ENCODE results near the gene AQP6. TPM values are rescaled to one million over a fixed set of nuclear protein-coding genes. Genes with fewer than 3 reads are reported as not detected.

AQP6 gene
- total RNA-seq, 6 experiments from 2014 or later: 0.31 to 0.34 TPM; not detected in 4

DNA sequence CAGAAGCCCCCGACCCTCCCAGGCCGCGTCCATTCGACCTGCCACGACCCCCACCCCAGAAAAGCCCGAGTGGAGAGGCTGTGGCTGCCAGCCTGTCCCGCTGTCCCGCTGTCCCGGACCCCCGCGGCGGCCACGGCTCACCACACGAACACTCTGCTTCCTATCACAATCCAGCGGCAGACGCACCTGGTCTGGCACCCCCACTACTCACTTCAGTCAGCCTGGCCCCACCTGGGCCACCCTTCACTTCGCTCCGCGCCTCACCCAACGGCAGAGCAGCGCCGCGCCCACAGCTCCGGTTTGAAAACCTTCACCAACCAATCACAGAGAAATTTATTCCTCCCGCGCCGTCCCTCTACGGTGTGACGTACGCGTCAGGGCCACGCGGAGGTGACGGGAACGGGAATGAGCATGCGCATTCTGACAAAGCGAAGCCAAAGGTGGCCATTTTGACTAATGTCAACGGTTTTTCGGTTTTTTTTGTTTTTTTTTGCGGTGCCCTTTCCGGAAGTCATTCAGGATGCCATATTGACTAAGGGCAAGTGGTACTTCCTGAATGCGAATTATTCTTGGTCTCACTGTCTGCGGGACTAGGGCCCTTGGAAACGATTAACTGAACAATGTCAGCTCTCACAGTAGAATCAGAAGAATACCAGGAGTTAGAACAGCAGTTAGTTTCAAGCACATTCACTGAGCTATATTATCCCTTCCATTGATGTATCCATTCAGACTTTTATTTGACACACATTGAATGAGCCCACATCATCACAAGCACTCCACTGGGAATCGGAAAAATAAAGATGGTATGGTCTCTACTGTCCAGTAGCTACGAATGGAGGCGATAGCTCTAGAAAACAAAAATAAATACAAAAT is 52.7 kb downstream of the AQP6 start, which contains the start of gene RACGAP1:
Gene RACGAP1 (minus strand): TSS at position 308 of the 873 bp plus-strand sequence. CDS start 8,779 bp downstream, outside the sequence.
- intact Hi-C loops (cut with DNase I): no loop called here
- TF ChIP-seq, protein P1, sequence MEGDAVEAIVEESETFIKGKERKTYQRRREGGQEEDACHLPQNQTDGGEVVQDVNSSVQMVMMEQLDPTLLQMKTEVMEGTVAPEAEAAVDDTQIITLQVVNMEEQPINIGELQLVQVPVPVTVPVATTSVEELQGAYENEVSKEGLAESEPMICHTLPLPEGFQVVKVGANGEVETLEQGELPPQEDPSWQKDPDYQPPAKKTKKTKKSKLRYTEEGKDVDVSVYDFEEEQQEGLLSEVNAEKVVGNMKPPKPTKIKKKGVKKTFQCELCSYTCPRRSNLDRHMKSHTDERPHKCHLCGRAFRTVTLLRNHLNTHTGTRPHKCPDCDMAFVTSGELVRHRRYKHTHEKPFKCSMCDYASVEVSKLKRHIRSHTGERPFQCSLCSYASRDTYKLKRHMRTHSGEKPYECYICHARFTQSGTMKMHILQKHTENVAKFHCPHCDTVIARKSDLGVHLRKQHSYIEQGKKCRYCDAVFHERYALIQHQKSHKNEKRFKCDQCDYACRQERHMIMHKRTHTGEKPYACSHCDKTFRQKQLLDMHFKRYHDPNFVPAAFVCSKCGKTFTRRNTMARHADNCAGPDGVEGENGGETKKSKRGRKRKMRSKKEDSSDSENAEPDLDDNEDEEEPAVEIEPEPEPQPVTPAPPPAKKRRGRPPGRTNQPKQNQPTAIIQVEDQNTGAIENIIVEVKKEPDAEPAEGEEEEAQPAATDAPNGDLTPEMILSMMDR (IDR thresholded peaks at IDR 0.05): no peak
- no peak for TF ChIP-seq POLR2A (IDR thresholded peaks at IDR 0.05)

DNA sequence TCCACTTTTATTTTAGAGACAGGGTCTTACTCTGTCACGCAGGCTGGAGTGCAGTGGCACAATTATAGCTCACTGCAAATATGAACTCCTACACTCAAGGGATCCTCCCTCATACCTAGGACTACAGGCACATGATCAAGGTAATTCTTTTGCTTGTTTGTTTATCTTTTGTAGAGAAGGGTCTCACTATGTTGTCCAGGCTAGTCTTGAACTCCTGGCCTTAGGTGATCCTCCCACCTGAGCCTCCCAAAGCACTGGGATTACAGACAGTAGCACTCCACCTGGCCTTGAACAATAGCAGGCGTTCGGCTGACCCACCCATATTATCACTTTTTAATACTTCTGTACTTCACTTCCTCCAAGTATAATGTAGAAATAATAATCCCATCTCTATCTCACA is 53.9 kb downstream of the AQP6 start:
- TF ChIP-seq POLR2A (IDR thresholded peaks at IDR 0.05): no peak
- TF ChIP-seq, protein P1 (IDR thresholded peaks at IDR 0.05): no peak
- WGBS (ENCODE audit: insufficient coverage, low coverage, low lambda C conversion rate, missing lambda C conversion rate): 86% methylated on average over 3 of the region's 3 CpGs
- intact Hi-C loops (cut with DNase I): no loop called here
- Histone ChIP-seq H3K36me3 (no peaks in the 10 kb centered on the region), H3K4me3 (no peak overlapping the region), H3K9me3 (no peaks in the 10 kb centered on the region), H3K4me1 (peaks cover 0 to 6% (median 0%) of the 10 kb centered on the region in 4 donors), H3K27me3 (no peaks in the 10 kb centered on the region), H3K27ac (no peak overlapping the region)
- ATAC-seq (no peak), DNase-seq (no peak)

More for the DNA sequence above, 52.7 kb downstream of the AQP6 start, which contains the start of gene RACGAP1:
- Histone ChIP-seq H3K9me3 (no peaks in the 10 kb centered on the region), H3K4me1 (peaks cover 0 to 6% (median 0%) of the 10 kb centered on the region in 4 donors), H3K4me3 (peak within 1 kb of the TSS; percentile 55 to 79 (median 68)), H3K36me3 (no peaks in the 10 kb centered on the region), H3K27me3 (no peaks in the 10 kb centered on the region), H3K27ac (peak within 1 kb of the TSS in 2 of 3 donors; percentile 25 to 39)
- peak; percentile 98 to 99 (median 99) for ATAC-seq
- peak; percentile 94 to 96 (median 96) for DNase-seq
- WGBS (ENCODE audit: insufficient coverage, low coverage, low lambda C conversion rate, missing lambda C conversion rate): 6% methylated on average over 28 of the region's 47 CpGs

Other genes starting within 250 kb of the AQP6 start
- gene TMBIM6, start 231.4 kb upstream of the AQP6 start, total RNA-seq: 1,000 to 10,000 TPM in 3 of 6 experiments, 100 to 1,000 TPM in 3; 538 to 1,268 (median 937) TPM
- 1 to 10 TPM; 7.0 to 8.8 (median 7.9) TPM for gene NCKAP5L, start 144.5 kb upstream of the AQP6 start, total RNA-seq
- 1 to 10 TPM; 1.6 to 3.6 (median 2.6) TPM for gene BCDIN3D, start 129.8 kb upstream of the AQP6 start, total RNA-seq
- under 1 TPM in 1 of 6 experiments, not detected in 5; 0.16 TPM for gene FAIM2, start 69.0 kb upstream of the AQP6 start, total RNA-seq
- gene AQP2, start 22.2 kb upstream of the AQP6 start, total RNA-seq: not detected
- not detected for gene AQP5, start 11.1 kb upstream of the AQP6 start, total RNA-seq
- gene RACGAP1, start 52.5 kb downstream of the AQP6 start, total RNA-seq: 1 to 10 TPM; 2.8 to 5.4 (median 4.2) TPM
- gene ASIC1, start 84.6 kb downstream of the AQP6 start, total RNA-seq: under 1 TPM in 4 of 6 experiments, not detected in 2; 0.07 to 0.19 (median 0.15) TPM
- 10 to 100 TPM; 13.3 to 35.0 (median 16.4) TPM for gene SMARCD1, start 112.4 kb downstream of the AQP6 start, total RNA-seq
- 100 to 1,000 TPM in 3 of 6 experiments, 10 to 100 TPM in 3; 43.6 to 210 (median 110) TPM for gene GPD1, start 131.1 kb downstream of the AQP6 start, total RNA-seq
- 10 to 100 TPM; 37.7 to 67.5 (median 50.6) TPM for gene COX14, start 139.3 kb downstream of the AQP6 start, total RNA-seq
- gene CERS5, start 194.4 kb downstream of the AQP6 start, total RNA-seq: 10 to 100 TPM in 2 of 6 experiments, 1 to 10 TPM in 4; 5.0 to 12.0 (median 8.0) TPM

Measured in right lobe of liver (tissue), 6 donors.